Right cardiac atrium (tissue), 5 donors: ENCODE measurements around the gene COX19. TPM values are rescaled to one million over a fixed set of nuclear protein-coding genes. Genes with fewer than 3 reads are reported as not detected.
"Not testable (repeated sequence)": the region's sequence is repeated elsewhere in the genome, so short reads cannot be mapped to it uniquely, and the experiment has no call there.

Experiments
- ATAC-seq, 2 donors: fragments of 200-7000 bp; cut with Tn5 transposase; one replicate each; pipeline versions ENCODE4 v1.8.0 to v1.9.1; 2020; ENCODE audit warnings: moderate library complexity in 2 of 2, mild to moderate bottlenecking in 1 of 2
- DNase-seq, 3 donors: peaks; one replicate each; pipeline ENCODE4 v3.0.0-alpha.2; 2020
- H3K27ac ChIP-seq: one replicate; pipeline ENCODE4 v1.5.1; 2013; ENCODE audit warnings: mild to moderate bottlenecking, low read length, control low read depth, moderate library complexity
- H3K27me3 ChIP-seq: one replicate; pipeline ENCODE4 v1.6.1; 2013; ENCODE audit not compliant: control insufficient read depth, insufficient read depth
- H3K4me1 ChIP-seq: one replicate; pipeline ENCODE4 v1.6.1; 2013; ENCODE audit warnings: low read length; ENCODE audit not compliant: control insufficient read depth, insufficient read depth
- H3K4me3 ChIP-seq: one replicate; pipeline ENCODE4 v1.5.1; 2013; ENCODE audit warnings: low read length, control low read depth
- H3K9me3 ChIP-seq: one replicate; pipeline ENCODE4 v1.6.1; 2013; ENCODE audit warnings: low read length; ENCODE audit not compliant: control insufficient read depth
- WGBS: extraction: QIAGEN DNeasy Blood & Tissue Kit; methylation state at CpG from one replicate; pipeline ENCODE4 v1.1.7; 2013; 5-methylcytosine and 5-hydroxymethylcytosine counted together
- intact Hi-C, 4 donors: fragments of 100-400 bp; cut with DNase I; formaldehyde crosslinking; loops; one replicate each; pipeline versions ENCODE4 v1.11.0 to v1.14.0; 2022 to 2023
- polyA plus RNA-seq: library from polyadenylated mRNA; stranded (reverse); fragments of 200-250 nt; gene quantifications from one replicate; pipeline ENCODE4 v1.2.3, GENCODE V29; 2013
- total RNA-seq, 4 donors: library from RNA; stranded (reverse); fragmentation: NEBNext Ultra II Directional; extraction: Animal tissue kit (Norgen Biotek cat#: 25700); gene quantifications; one replicate each; pipeline ENCODE4 v1.2.1, GENCODE V29; 2021
- donor health status: healthy with polysubstance abuse.
- donor health status: DM: no; HTN: yes; CAD: no.
- donor health status: DM: no; HTN: no; CAD: no.
- donor health status: DM: no; HTN: yes; CAD: no; lungs with severe emphysema.
- donor health status: DM: yes; HTN: yes; CAD: no.

COX19 gene
- total and polyA plus RNA-seq, 5 donors, result 5.8 to 8.8 (median 7.7) TPM

- WGBS, result 18% methylated on average over 27 of the region's 27 CpGs
Observed at GRCh38 chr7:964401-965231, 10.7 kb downstream of the COX19 start.

GRCh38 chr7:963236-964078 lies 11.9 kb downstream of the COX19 start:
- H3K27ac ChIP-seq, result no peak overlapping the region
- H3K4me1 ChIP-seq, result peaks cover 7% of the 10 kb centered on the region
- DNase-seq, result peak; percentile 14 to 63 (median 61)

More at GRCh38 chr7:964401-965231, 10.7 kb downstream of the COX19 start:
- H3K4me3 ChIP-seq, result no peak overlapping the region
- peak; percentile 28 to 68 (median 67) for DNase-seq
- H3K27ac ChIP-seq, result peak overlapping the region; percentile 67
- H3K27me3 ChIP-seq, result no peaks in the 10 kb centered on the region
- H3K4me1 ChIP-seq, result peaks cover 7% of the 10 kb centered on the region
- ATAC-seq, result peak; percentile 34 to 59
- H3K9me3 ChIP-seq, result no peaks in the 10 kb centered on the region
- intact Hi-C loops, result no loop called here

GRCh38 chr7:962401-963081 lies 12.8 kb downstream of the COX19 start:
- WGBS, result 82% methylated on average over 17 of the region's 17 CpGs
- ATAC-seq (no peak), DNase-seq (peak; percentile 7 to 54 (median 33))
- Histone ChIP-seq H3K4me3 (no peak overlapping the region), H3K4me1 (peaks cover 7% of the 10 kb centered on the region), H3K9me3 (no peaks in the 10 kb centered on the region), H3K27ac (no peak overlapping the region), H3K27me3 (no peaks in the 10 kb centered on the region)
- intact Hi-C loops, result no loop called here

More at GRCh38 chr7:963236-964078, 11.9 kb downstream of the COX19 start:
- intact Hi-C loops, result no loop called here
- ATAC-seq, result no peak
- WGBS, result 42% methylated on average over 37 of the region's 37 CpGs
- H3K9me3 ChIP-seq, result no peaks in the 10 kb centered on the region
- no peak overlapping the region for H3K4me3 ChIP-seq
- no peaks in the 10 kb centered on the region for H3K27me3 ChIP-seq

- Histone ChIP-seq H3K4me1 (peaks cover 7% of the 10 kb centered on the region), H3K27me3 (no peaks in the 10 kb centered on the region), H3K27ac (no peak overlapping the region), H3K4me3 (no peak overlapping the region), H3K9me3 (no peaks in the 10 kb centered on the region)
- ATAC-seq, result no peak
- DNase-seq, result peak; percentile 8 to 50 (median 29)
- intact Hi-C loops, result no loop called here
- 89% methylated on average over 37 of the region's 37 CpGs for WGBS
Observed at GRCh38 chr7:961546-962400, 13.6 kb downstream of the COX19 start.

GRCh38 chr7:960972-961371 lies 14.4 kb downstream of the COX19 start:
- H3K9me3 ChIP-seq, H3K27ac ChIP-seq, H3K4me3 ChIP-seq, H3K4me1 ChIP-seq, H3K27me3 ChIP-seq, ATAC-seq, intact Hi-C loops: not testable (repeated sequence)
- DNase-seq, result peak; percentile 19 to 66 (median 28)
- WGBS, result 45% methylated on average over 13 of the region's 13 CpGs

GRCh38 chr7:960269-960871 lies 15.0 kb downstream of the COX19 start:
- Histone ChIP-seq H3K27me3 (no peaks in the 10 kb centered on the region), H3K4me3 (no peak overlapping the region), H3K9me3 (no peaks in the 10 kb centered on the region), H3K4me1 (peaks cover 4% of the 10 kb centered on the region), H3K27ac (no peak overlapping the region)
- ATAC-seq (no peak), DNase-seq (peak; percentile 2 to 48 (median 41))
- intact Hi-C loops, result no loop called here
- 65% methylated on average over 31 of the region's 31 CpGs for WGBS

GRCh38 chr7:959740-960139 lies 15.6 kb downstream of the COX19 start:
- H3K27me3 ChIP-seq, H3K4me1 ChIP-seq, ATAC-seq, H3K27ac ChIP-seq, intact Hi-C loops, H3K9me3 ChIP-seq, H3K4me3 ChIP-seq: not testable (repeated sequence)
- peak; percentile 2 to 9 (median 5) for DNase-seq
- 90% methylated on average over 10 of the region's 10 CpGs for WGBS

- H3K9me3 ChIP-seq, result no peaks in the 10 kb centered on the region
- H3K4me1 ChIP-seq, result peaks cover under 1% of the 10 kb centered on the region
- intact Hi-C loops, result no loop called here
- no peak for ATAC-seq
- H3K4me3 ChIP-seq, result no peak overlapping the region
- H3K27ac ChIP-seq, result no peak overlapping the region
- 78% methylated on average over 20 of the region's 20 CpGs for WGBS
- no peaks in the 10 kb centered on the region for H3K27me3 ChIP-seq
- peak; percentile 7 to 55 (median 48) for DNase-seq
Observed at GRCh38 chr7:959271-959670, 16.1 kb downstream of the COX19 start.

GRCh38 chr7:958221-959200 lies 16.8 kb downstream of the COX19 start:
- WGBS, result 80% methylated on average over 36 of the region's 36 CpGs
- H3K27me3 ChIP-seq, result no peaks in the 10 kb centered on the region
- no peaks in the 10 kb centered on the region for H3K4me1 ChIP-seq
- H3K27ac ChIP-seq, result no peak overlapping the region
- no peaks in the 10 kb centered on the region for H3K9me3 ChIP-seq
- intact Hi-C loops, result no loop called here
- DNase-seq, result peak; percentile 6 to 63 (median 49)
- H3K4me3 ChIP-seq, result no peak overlapping the region
- ATAC-seq, result no peak
